AG04450 (cell line): Measurements from ENCODE around the gene TET1. TPM values are rescaled to one million over a fixed set of nuclear protein-coding genes. Genes with fewer than 3 reads are reported as not detected.
"Not testable (repeated sequence)": the region's sequence is repeated elsewhere in the genome, so short reads cannot be mapped to it uniquely, and the experiment has no call there.

Experiments used
- CTCF ChIA-PET: fragments of 300-600, 350-600 bp; formaldehyde crosslinking; extraction: SDS; loops from one replicate; lab custom pipeline; 2022; ENCODE audit warnings: antibody characterized with exemption, inconsistent platforms; lab: Charles Lee
- POLR2A ChIA-PET: fragments of 350-600 bp; formaldehyde crosslinking; extraction: SDS; loops from one replicate; lab custom pipeline; 2021; ENCODE audit warnings: antibody characterized with exemption, inconsistent platforms; lab: Yijun Ruan, JAX
- DNase-seq: peaks from one replicate; pipeline ENCODE4 v3.0.0-alpha.2; 2011; ENCODE audit warnings: low read depth, low spot score
- H3K27ac ChIP-seq: one replicate; pipeline ENCODE4 v1.5.1; 2012; ENCODE audit warnings: low read depth, low read length, control low read depth
- H3K27me3 ChIP-seq: one replicate; pipeline ENCODE4 v1.6.0; 2012; ENCODE audit warnings: low read length; ENCODE audit not compliant: control insufficient read depth, insufficient read depth
- H3K4me3 ChIP-seq: 2 replicates; pipeline ENCODE4 v1.5.1; 2011; ENCODE audit warnings: mild to moderate bottlenecking, low read depth, low read length, control low read depth
- H3K9me3 ChIP-seq: 2 replicates; pipeline ENCODE4 v1.5.1; 2012; ENCODE audit warnings: low read length; ENCODE audit not compliant: control insufficient read depth, insufficient read depth
- polyA plus RNA-seq: library from polyadenylated mRNA; depleted of rRNA; stranded (reverse); fragments of >200 nt; gene quantifications from 2 replicates; pipeline ENCODE4 v1.2.3, GENCODE V29; 2011
- TF ChIP-seq, protein P1 (sequence below): IDR thresholded peaks from 2 replicates; pipeline ENCODE4 v1.5.1; 2011; ENCODE audit warnings: low read depth, low read length, control low read depth, inconsistent platforms

The TET1 gene
- polyA plus RNA-seq, 1 experiment: 3.4 TPM

DNA sequence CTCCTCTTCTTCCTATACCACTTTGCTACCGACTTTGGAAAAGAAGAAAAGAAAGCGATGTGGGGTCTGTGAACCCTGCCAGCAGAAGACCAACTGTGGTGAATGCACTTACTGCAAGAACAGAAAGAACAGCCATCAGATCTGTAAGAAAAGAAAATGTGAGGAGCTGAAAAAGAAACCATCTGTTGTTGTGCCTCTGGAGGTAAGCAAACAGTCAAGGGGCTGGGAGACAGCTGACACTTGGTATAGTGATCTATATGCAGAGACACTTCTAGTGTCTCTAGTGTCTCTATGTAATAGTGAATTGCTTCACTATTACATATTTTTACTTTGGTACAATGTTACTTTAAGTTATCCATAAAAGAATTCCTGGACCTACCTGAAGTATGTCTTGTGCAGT lies 13.9 kb downstream of the TET1 start:
- POLR2A ChIA-PET: no interaction called here
- no peak for DNase-seq
- Histone ChIP-seq H3K4me3 (no peak overlapping the region), H3K27ac (no peak overlapping the region), H3K9me3 (no peaks in the 10 kb centered on the region), H3K27me3 (no peaks in the 10 kb centered on the region)
- CTCF ChIA-PET: interaction anchor here (0.7 to 1.5 kb wide), 2 partner anchors 24 to 167 kb away, joined by 3 to 7 read pairs; partner anchors contain the start of gene RUFY2
- TF ChIP-seq, protein P1, sequence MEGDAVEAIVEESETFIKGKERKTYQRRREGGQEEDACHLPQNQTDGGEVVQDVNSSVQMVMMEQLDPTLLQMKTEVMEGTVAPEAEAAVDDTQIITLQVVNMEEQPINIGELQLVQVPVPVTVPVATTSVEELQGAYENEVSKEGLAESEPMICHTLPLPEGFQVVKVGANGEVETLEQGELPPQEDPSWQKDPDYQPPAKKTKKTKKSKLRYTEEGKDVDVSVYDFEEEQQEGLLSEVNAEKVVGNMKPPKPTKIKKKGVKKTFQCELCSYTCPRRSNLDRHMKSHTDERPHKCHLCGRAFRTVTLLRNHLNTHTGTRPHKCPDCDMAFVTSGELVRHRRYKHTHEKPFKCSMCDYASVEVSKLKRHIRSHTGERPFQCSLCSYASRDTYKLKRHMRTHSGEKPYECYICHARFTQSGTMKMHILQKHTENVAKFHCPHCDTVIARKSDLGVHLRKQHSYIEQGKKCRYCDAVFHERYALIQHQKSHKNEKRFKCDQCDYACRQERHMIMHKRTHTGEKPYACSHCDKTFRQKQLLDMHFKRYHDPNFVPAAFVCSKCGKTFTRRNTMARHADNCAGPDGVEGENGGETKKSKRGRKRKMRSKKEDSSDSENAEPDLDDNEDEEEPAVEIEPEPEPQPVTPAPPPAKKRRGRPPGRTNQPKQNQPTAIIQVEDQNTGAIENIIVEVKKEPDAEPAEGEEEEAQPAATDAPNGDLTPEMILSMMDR: no peak

DNA sequence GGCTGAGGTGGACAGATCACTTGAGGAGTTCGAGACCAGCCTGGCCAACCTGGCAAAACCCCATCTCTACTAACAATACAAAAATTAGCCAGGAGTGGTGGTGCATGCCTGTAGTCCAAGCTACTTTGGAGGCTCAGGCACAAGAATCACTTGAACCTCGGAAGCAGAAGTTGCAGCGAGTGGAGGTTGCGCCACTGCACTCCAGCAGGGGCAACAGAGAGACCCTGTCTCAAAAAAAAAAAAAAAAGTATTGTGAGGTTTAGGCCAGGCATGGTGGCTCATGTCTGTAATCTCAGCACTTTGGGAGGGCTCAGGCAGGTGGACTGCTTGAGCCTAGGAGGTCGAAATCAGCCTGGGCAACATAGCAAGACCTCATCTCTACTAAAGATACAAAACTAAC lies 16.0 kb downstream of the TET1 start:
- CTCF ChIA-PET: interaction anchor here (0.7 kb wide), 2 partner anchors 18 to 333 kb away, joined by 3 to 5 read pairs; no protein-coding TSS in a partner anchor

DNA sequence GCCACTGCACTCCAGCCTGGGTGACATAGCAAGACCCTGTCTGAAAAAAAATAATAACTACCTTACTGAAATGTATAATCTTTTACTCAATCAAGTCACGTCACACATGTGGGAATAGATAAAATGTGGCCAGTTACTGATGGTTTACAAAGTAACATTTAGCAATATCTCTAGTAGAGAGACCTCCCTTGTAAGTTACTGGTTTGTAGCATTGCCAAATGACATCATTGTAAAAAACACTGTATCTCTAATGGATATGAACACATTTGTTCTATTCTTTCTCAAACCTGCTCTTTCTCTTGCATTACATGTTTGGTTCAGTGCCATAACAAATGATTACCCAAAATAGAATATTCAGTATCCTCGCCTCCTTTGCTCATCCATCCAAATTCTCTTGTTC lies 18.8 kb downstream of the TET1 start:
- no peaks in the 10 kb centered on the region for H3K9me3 ChIP-seq
- POLR2A ChIA-PET: no interaction called here
- TF ChIP-seq, protein P1: no peak
- CTCF ChIA-PET: no interaction called here
- H3K27ac ChIP-seq: no peak overlapping the region
- no peak for DNase-seq
- H3K27me3 ChIP-seq: no peaks in the 10 kb centered on the region
- no peak overlapping the region for H3K4me3 ChIP-seq

More for the DNA sequence above, 16.0 kb downstream of the TET1 start:
- H3K4me3 ChIP-seq: no peak overlapping the region
- no peak for DNase-seq
- TF ChIP-seq, protein P1: no peak
- POLR2A ChIA-PET: interaction anchor here (0.7 kb wide), 1 partner anchor 41 kb away, joined by 4 read pairs; no protein-coding TSS in a partner anchor
- H3K27ac ChIP-seq: no peak overlapping the region
- H3K27me3 ChIP-seq: no peaks in the 10 kb centered on the region
- H3K9me3 ChIP-seq: no peaks in the 10 kb centered on the region

DNA sequence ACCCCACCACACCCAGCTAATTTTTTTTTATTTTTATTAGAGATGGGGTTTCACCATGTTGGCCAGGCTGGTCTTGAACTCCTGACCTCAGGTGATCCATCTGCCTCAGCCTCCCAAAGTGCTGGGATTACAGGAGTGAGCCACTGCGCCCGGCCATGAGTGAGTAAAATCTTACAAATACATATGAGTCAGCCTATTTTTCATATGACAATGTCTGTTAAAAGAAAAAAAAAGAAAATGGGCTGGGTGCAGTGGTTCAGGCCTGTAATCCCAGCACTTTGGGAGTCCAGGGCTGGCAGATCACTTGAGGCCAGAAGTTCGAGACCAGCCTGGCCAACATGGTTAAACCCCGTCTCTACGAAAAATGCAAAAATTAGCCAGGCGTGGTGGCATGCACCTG lies 24.1 kb downstream of the TET1 start:
- CTCF ChIA-PET: interaction anchor here (0.6 to 1.2 kb wide), 3 partner anchors 34 to 47 kb away, joined by 3 to 7 read pairs (median 3); no protein-coding TSS in a partner anchor
- H3K27ac ChIP-seq, H3K27me3 ChIP-seq, DNase-seq, H3K4me3 ChIP-seq, POLR2A ChIA-PET, H3K9me3 ChIP-seq: not testable (repeated sequence)

DNA sequence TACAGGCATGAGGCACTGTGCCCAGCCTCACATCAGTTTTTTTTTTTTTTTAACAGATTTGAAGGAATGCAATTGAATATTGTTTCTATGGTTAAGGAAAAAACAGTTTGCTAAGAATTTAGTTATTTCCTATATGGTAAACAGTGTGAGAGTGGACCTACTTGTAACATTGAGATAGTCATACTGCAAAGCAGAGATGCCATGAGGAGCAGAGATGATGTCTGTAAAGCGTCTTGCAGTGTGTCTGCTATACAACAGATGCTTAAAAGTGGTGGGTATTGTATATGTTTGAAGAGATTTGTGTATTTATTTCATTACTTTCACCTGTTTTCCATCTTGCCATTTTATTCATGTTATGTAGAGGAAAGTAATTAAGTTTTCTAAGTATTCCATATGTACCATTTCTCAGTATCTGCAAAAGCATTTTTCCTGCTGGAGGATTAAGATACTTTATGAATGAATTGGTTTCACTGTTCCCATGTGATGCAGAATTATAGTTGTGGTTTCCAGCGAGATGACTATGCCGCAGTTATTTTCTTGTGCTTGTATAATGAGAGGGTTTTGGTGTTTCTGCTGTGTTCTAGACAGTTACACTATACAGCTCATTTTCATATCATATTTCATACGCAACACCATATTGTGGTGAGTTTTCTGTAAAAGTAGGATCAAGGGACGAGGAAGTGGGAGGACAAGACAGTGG lies 26.6 kb downstream of the TET1 start:
- CTCF ChIA-PET: no interaction called here
- DNase-seq: no peak

More for the DNA sequence above, 26.6 kb downstream of the TET1 start:
- TF ChIP-seq, protein P1: no peak
- Histone ChIP-seq H3K4me3 (no peak overlapping the region), H3K9me3 (no peaks in the 10 kb centered on the region), H3K27ac (no peak overlapping the region), H3K27me3 (no peaks in the 10 kb centered on the region)
- POLR2A ChIA-PET: no interaction called here
